Inflammatory macrophage treated with lipopolysaccharide for 4 hours (primary cell): ENCODE data around the gene TTLL7.
A peak's percentile ranks its signal among the peaks of the same experiment; 100 is the strongest.
"Not testable (repeated sequence)": the region's sequence is repeated elsewhere in the genome, so short reads cannot be mapped to it uniquely, and the experiment has no call there.

Experiments used
- DNase-seq: peaks from one replicate; pipeline ENCODE4 v3.0.0-alpha.2; 2020

The TTLL7 gene

DNA sequence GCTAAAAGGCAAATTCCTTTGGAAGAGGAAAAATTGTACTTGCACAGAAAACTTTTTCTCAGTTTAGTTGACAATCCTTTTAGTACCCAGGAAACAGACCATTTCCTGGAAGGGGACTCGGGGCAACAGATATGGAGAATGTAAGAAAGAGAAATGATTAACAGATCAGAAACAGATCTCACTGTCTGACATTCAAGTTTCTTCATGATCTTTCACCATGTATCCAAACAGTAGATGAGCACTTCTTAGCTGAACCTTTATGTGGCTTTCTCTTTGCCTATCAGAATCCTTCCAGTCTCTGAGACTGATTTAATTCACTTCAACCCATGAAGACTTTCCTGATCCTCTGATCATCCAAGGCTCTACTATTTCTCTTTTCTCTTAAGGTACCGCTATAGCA lies 2.7 kb downstream of the TTLL7 start:
- no peak for DNase-seq

DNA sequence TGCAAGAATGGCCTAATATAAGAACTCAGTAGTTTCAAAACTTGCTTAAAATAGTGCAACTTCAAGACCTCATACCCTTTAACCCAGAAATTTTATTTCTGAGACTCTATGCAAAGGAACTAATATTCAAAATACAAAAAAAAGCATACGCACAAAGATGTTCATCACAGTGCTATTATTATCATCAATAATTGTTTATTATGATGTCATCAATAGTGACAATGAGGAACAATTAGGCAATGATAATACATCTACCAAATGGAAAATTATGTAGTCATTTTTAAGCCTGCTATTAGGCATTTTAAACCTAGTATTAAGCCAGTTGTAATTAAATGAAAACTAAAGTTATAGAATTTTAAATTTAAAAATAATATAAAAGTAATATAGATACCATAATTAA lies 3.3 kb downstream of the TTLL7 start:
- no peak for DNase-seq

DNA sequence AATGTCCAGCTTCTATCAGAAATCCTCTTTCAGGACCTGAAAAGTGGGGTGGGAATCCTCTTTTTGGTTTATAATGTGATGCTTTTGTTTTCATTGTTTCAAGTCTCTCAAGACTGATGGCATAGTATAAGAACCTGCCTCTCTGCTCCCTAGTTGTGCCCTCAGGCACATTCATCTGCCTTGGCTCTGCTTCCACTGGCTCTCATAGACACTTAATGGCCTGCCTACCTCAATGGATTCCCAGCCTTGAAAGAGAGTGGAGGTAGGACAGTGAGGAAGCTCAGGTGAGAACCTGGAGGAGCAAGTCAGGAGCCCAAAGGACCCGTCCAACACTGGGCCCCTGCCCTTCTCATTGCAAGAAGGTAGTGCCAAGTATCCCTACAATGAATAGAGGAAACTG lies 4.8 kb downstream of the TTLL7 start:
- no peak for DNase-seq

DNA sequence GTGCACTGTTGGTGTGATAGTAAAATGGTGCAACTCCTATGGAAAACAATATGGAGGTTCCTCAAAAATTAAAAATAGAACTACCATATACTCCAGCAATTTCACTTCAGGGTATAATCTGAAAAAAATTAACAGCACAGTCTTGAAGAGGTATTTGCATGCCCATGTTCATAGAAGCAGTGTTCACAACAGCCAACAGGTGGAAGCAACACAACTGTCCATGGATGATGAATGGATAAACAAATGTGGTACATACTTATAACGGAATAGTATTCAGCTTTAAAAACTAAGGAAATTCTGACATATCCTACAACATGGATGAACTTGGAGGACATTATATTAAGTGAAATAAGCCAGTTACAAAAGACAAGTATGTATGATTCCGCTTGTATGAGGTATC lies 8.2 kb downstream of the TTLL7 start:
- no peak for DNase-seq

DNA sequence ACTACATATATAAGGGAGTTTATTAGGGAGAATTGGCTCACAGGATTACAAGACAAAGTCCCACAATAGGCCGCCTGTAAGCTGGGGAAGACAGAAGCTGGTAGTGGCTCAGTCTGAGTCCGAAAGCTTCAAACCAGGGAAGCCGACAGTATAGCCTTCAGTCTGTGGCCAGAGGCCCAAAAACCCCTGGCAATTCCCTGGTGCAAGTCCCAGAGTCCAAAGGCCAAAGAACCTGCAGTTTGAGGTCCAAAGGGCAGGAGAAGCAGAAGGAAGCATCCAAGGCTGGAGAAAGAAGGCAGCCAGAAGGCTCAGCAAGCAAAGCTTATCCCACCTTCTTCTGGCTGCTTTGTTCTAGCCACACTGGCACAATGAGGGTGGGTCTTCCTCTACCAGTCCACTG lies 13.9 kb downstream of the TTLL7 start:
- DNase-seq, result no peak

DNA sequence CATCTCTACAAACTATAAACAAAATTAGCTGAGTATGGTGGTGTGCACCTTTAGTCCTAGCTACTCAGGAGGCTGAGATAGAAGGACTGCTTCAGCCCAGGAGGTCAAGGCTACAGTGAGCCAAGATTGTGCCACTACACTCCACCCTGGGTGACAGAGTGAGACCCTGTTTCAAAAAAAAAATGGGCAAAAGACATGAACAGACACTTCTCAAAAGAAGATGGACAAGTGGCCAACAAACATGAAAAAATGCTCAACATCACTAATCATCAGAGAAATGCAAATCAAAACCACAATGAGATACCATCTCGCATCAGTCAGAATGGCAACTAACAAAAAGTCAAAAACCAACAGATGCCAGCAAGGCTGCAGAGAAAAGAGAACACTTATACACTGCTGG lies 15.0 kb downstream of the TTLL7 start:
- DNase-seq, result not testable (repeated sequence)

DNA sequence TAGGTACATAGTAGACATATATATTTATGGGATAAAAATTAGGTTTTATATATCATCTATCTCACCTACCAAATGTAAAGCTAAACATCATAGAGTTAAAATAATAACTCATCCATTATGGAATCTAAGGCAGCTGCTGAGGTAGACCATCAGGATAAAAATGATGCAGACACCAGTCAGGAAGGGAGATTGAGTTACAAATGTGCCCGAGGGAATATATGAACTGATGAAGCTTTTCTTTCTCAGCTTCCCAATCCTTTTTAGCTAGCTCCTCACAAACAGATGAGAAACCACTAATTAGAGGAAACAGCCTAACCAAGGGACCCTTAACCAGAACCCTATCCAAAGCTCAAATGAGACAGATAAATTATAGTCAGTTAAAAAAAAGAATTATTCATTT lies 20.9 kb downstream of the TTLL7 start:
- DNase-seq, result no peak

DNA sequence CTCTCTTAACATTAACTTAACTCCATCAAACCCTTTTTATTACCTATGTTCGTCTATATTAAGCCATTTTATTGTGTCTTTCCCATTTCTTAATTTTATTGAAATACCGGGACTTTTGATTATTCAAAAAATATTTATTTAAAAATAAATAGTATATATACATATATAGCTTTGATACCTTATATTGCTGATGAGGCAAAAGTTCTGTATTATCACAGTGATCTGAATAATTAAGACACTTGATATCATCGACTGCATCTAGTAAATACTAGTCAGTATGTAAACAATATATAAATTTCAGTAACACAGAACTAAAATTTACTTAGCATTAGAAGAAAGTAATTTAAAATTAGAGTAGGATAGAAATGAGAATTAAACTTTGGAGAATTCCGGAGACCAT lies 22.0 kb downstream of the TTLL7 start:
- DNase-seq, result no peak

DNA sequence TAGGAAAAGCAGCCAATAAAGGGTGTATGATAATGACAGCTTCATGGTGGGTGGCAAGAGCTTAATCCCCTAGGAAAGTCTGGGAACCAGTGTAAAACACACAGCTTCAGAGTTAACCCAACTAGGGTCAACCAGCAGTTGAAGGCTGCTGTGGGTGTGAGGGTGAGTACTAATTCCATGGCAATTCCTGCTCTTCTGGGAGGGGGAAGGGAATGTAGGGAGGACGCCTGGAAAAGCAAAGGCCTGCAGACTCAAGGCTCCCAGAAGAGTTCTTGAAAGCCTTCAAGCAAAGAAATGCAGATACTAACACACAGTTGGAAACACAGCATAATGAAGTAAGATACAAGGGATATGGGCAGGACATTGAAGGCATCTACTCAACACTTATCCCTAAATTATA lies 28.1 kb downstream of the TTLL7 start:
- no peak for DNase-seq

DNA sequence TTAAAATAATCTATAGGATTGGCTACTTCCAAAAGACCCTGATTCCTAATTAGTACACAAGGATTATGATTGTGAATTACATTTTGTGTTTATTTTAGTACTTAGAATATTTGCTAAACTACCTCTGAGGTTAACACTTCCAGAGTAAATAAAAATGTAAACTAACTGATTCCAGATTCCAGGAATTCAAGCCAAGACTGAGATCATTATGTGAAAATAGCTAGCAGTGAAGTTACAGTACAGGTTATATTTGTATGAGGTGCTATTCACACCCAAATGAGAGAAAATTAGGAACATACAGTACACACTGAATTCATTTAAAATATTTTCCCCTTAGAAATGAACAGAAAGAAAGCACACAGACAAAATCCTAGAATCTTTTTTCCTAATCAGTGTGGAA lies 28.8 kb downstream of the TTLL7 start:
- DNase-seq, result no peak

DNA sequence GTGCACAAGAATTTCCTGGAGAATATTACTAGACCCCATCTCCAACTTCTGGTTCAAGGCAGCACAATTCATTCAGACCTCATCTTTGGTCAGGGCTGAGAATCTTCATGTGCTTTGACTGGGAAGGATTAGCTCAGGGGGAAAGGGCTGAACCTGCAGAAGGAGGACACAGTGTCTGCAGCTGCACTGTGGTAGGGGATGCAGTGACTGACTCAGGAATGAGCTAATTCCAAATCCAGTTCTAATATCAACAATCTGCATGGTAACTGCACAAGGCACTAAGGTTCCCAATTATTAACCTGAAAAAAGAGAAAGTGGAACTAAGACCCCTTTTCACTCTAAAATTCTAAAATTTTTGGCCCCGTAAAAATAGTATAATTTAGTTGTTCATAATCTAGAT lies 31.6 kb downstream of the TTLL7 start:
- no peak for DNase-seq

DNA sequence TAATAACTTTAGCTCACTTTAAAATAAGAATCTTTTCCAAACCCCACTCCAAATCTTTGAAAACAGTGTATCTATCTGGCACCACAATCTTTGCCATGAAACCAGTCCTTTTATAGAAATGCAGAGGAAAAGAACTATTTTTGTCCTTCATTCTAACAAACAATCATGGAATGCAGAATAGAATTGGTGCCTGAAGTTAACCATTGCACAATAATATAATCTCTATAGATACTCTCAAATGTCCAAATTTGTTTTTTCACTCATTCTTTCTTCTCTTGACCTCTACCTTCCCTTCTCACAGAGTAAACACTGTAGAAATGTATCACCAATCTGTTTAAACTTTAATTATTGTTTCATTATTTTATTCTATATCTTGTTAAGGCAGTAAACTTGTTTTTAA lies 34.8 kb downstream of the TTLL7 start:
- DNase-seq, result no peak

DNA sequence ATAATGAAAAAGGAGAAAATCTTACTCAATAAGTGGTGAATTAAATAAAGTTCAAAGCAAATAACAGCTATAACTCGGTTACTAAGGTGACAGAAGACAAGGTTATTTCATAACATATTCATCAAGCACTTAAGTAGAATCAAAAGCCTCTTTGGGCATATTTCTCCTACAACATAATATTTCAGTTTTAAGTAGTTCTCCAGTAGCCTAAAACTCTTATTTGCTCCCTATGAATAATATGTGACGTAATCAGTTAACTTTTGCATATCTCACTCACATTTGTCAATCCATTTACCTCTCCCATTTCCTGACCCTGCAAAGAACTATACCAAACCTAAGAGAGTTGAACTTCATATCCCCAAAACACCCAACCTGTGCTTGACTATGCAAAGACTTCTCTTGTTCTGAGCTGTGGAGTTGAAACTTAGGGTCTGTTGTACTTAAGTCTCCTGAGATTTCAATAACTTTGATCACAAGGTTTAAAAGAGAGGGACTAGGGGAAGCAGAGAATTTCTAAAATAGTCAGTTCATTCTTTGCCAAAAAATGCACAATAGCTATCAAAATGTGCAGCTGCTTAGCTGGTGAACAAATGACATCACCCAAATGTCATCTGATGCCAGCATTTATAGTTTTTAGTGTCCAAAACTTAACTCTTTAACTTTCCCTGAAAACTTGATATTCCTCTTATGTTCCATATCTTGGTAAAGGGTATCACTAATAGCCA lies 37.2 kb downstream of the TTLL7 start:
- DNase-seq, result no peak

DNA sequence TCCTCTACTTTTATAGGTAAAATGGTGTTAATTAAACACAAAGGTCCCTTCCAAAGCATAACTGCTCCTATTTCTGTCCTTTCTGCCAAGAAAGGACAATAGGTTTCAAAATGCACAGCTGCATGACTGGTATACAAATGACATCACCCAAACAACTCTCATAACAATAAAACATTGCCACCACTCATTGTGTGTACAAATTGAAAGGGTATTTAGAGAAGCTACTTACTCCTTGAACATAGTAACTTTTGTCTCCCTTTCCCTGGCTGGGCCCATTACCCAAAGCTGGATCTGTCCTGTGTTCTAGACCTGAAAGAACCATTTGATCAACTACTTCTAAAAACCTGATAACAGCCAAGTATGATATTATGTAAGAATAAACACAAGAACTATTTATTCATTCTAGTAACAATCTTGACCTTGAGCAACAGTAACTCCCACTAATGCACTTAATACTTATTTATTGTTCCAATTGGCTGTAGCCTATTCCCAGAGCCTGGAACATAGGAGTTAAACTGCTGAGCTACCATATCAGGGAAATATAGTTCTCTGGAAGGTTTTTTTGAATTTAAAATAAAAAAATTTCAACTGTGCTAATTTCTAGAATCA lies 38.2 kb downstream of the TTLL7 start:
- DNase-seq, result no peak

DNA sequence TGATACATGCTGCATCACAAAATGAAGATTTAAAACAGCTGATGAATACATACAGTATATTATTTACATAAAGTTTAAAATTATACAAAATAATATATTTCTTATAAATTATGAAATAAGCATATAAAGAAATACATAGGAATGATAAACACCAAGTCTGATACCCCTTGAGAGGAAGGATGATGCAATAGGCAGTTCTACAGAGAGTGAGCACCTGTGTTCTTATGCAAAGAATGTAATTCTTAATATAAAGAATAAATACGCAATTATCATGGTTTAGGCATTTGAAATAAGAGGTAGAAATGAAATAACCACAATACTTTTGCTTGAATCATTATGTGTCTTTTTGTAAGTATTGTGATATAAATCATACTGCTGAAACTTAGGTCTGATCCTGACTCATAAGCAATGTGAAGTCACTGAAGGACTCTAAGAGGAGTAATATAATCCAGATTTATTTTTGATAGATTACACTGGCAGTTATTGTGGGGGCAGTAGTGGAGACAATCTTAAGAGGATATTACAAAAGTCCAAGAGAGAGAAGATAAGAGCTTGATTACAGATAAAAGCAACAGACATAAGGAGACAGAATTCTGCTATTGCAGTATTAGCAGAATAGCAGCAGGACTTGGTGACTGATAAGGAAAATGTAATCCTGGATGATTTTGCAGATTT lies 39.0 kb downstream of the TTLL7 start:
- DNase-seq, result no peak

DNA sequence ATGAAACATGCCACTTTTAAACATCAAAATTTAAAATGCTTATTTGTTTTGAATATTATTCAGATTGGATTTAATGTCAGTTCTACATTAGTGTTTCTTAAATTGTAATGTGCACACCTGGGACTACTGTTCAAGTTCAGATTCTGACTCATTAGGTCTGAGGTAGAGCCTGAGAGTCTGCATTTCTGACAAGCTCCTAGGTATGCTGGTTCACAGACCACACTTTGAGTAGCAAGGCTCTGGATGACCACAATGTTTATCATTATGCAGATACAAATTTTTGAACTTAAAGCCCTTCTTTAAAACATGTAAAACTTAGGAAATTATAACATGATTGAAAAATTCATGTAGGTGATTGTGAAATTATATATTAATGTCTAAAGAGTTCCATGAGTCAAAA lies 40.2 kb downstream of the TTLL7 start:
- DNase-seq, result no peak

DNA sequence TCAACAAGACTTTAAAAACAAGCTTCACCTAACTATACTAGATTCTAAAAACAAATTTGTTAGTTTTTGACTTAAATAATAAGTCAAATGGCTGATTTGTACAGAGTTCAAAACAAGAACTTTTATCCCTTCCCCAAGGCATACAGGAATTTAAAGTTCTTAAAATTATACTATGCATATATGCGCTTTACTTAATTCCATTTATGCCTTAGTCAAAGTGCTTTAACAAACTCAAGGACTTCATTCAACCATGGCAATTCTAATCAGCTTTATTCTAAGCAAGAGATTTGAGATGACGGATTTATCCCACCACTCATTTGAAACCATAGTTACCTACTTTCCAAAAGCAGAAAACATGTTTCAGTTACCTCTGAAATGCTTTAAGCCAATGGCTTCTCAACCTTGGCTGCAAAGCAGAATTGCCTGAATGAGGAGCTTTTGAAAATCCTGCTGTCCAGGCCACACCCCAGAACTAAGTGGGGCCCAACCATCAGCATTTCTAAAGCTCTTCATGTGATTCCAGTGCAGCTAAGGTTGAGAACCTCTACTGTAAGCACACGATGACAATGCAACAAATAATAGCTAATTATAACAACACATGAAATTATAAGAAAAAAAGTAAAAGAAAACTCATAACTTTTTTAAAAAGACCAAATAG lies 44.6 kb downstream of the TTLL7 start:
- DNase-seq, result no peak

DNA sequence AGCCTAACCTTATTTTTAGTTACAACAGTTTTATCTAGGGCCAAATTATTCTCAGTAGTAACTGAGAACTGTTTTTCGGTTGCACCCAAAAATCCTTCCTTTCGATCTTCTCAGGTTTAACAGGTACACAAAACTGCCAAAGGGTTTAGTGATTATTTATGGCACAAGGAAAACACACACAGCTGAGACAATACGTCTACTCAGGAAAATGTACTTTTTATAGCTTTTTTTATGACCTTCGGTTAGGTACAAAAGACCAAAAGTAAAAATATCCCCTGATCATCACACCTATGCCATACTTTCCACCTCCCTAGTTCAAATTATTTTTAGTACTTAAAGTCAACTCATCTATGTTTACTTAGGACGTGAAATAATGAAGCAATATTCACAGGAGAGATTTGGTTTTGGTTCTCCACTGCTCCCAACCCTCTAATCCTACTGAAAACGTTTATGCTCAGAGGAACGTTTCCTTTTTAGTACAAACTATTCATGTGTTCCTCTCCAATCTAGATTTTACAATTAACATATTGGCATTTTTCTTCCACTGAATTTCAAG lies 48.7 kb downstream of the TTLL7 start:
- DNase-seq, result no peak

DNA sequence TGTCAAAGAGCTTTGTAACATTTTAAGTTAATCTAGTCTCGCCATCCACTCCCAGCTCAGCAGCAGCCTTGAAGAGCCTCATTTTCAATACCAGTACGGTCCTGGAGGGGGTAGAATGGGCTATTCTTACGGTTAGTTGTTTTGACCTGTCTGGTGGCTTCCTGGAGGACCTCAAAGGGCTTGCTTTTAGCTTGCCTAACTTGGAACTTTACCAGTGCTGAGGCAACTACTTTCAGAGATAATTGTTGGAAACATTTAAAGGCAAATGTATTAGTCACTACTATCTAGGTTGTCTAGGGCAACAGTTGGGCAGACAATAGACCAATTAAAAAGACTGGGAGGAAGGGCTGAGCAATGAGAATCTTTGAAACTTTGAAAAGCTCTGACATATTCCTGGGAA lies 56.0 kb downstream of the TTLL7 start:
- DNase-seq, result no peak

DNA sequence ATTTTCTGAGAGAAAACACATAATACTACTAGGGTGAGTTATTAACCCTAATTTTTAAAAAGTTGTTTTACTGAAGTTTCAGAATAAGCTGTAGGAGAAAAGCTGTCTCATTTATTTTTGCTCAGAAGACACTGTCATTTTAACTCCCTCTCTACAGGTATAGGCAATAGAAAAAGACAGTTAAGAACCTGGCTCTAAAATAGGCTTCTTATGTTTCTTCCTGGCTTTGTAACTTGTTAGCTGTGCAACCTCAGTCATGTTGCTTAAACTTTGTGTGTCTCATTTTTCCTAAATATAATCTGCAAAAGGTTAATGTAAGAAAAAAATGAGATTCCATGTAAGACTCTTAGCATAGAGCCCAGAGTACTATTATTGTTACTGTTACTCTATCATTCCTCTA lies 64.4 kb downstream of the TTLL7 start:
- DNase-seq, result no peak

DNA sequence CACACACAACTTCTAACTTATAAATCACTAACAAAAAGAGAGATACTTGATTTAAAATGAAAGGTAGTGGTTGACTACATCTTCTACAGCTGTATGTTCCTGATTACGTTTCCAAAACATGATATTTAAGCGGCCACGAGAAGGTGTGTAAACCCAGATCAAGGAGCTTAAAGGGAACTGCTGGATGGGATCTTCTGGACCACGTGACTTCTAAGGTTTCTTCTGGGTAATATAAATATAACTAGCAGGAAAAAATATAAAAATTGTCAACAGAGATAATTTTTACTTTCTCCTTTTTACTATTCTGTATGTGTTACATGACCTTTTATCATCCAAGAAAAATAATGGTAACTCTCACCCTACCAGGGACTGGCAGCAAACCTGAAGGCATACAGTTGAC lies 66.2 kb downstream of the TTLL7 start:
- DNase-seq, result no peak

DNA sequence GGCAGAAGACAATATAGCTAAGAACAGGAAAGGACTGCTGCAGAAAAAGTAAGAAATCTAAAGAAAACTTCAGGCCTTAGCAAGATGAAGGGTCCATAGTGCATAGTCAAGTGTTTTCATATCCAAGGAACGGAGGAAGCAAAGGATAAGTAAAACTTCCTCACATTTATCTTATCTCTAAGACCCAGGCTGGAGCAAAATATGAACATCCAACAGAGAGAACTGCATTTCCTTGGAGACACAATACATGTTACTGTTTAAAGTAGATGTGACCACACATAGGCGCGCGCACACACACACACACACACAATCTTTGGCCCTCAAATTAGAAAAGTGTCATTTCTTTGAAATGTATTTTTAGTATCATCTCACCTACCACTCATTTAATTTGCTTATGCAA lies 66.7 kb downstream of the TTLL7 start:
- no peak for DNase-seq

DNA sequence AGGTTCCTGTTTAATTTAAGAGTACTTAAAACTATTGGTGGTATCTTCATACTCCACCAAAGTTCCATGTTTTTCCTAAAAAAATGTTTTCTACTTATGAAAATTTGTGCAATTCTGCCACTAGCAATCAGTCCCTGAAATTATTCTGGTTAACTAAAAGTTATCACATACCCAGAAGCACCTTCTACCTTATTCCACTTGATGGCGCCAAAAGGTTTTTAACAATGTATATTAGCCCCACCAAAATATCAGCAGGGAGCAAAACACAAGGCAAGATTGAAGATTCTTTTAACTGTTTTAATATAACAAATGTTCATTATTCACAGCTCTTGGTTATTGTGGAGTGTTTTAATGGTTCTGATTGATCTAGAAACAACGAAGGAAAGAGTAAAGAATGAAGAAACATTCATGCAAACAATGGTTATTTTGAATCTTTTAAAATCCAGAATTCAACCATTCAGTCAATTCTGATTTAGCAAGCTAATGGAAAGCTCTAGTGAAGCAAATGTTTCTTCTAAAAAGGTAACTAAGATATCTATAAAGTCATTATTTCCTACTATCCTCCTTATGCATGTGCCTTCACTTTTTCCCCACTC lies 67.2 kb downstream of the TTLL7 start:
- peak; percentile 51 for DNase-seq
